HEK293 (cell line): ENCODE measurements around the gene BPNT1.
A peak's percentile ranks its signal among the peaks of the same experiment; 100 is the strongest.

Source experiments
- CTCF ChIA-PET: fragments of 350-600 bp; formaldehyde crosslinking; extraction: SDS; loops from one replicate; lab custom pipeline; 2021; ENCODE audit warnings: antibody characterized with exemption; lab: Yijun Ruan, JAX
- POLR2A ChIA-PET: fragments of 300-600 bp; formaldehyde crosslinking; extraction: SDS; loops from one replicate; lab custom pipeline; 2020; ENCODE audit warnings: antibody characterized with exemption, inconsistent platforms; lab: Yijun Ruan, JAX
- H3K27ac ChIP-seq: fragments of 200-500 bp; sonication (Bioruptor generic); 2 replicates; pipeline ENCODE4 v1.5.1; 2014; ENCODE audit warnings: low read depth, low read length, control low read depth, inconsistent platforms; ENCODE audit errors: extremely low read depth
- H3K36me3 ChIP-seq, 2 experiments: fragments of 200-500 bp in 1 of 2; sonication (Bioruptor generic) in 1 of 2; 1 replicate in 1 of 2; 2 replicates in 1 of 2; pipeline ENCODE4 v1.5.1; 2014 to 2017; ENCODE audit warnings: inconsistent platforms in 2 of 2, low read length in 2 of 2; ENCODE audit not compliant: control insufficient read depth in 2 of 2, insufficient read depth in 1 of 2
- H3K4me1 ChIP-seq: fragments of 200-500 bp; sonication (Bioruptor generic); 2 replicates; pipeline ENCODE4 v1.5.1; 2014; ENCODE audit warnings: mild to moderate bottlenecking, low read length, inconsistent platforms; ENCODE audit not compliant: control insufficient read depth, insufficient read depth
- H3K4me3 ChIP-seq: 2 replicates; pipeline ENCODE4 v1.5.1; 2011; ENCODE audit warnings: low read depth, mild to moderate bottlenecking, control low read depth, low read length, moderate library complexity
- H3K9me3 ChIP-seq: fragments of 200-500 bp; sonication (Bioruptor generic); 2 replicates; pipeline ENCODE4 v1.5.1; 2014; ENCODE audit warnings: low read depth, low read length, inconsistent platforms; ENCODE audit not compliant: control insufficient read depth, insufficient read depth
- FEZF1 ChIP-seq: fragments of 450-650 bp; formaldehyde crosslinking; IDR thresholded peaks from 2 replicates; pipeline ENCODE4 v1.5.1; 2016; ENCODE audit warnings: missing biosample characterization, missing genetic modification characterization
- GLI2 ChIP-seq: fragments of 450-650 bp; formaldehyde crosslinking; IDR thresholded peaks from 2 replicates; pipeline ENCODE4; 2017; ENCODE audit warnings: missing biosample characterization, missing genetic modification characterization, low read depth, borderline replicate concordance
- KLF10 ChIP-seq: fragments of 450-650 bp; IDR thresholded peaks from 2 replicates; pipeline ENCODE4 v1.5.1; 2018; ENCODE audit warnings: missing biosample characterization, mild to moderate bottlenecking, missing genetic modification characterization
- KLF9 ChIP-seq: fragments of 450-650 bp; formaldehyde crosslinking; IDR thresholded peaks from 2 replicates; pipeline ENCODE4 v1.5.1; 2016; ENCODE audit warnings: missing biosample characterization, missing genetic modification characterization, low read depth
- REPIN1 ChIP-seq: fragments of 450-650 bp; formaldehyde crosslinking; IDR thresholded peaks from 2 replicates; pipeline ENCODE4 v1.5.1; 2017; ENCODE audit warnings: missing biosample characterization, missing genetic modification characterization, low read depth
- TCF7L2 ChIP-seq: IDR thresholded peaks from 2 replicates; pipeline ENCODE4 v1.6.1; 2011; ENCODE audit warnings: low read depth, mild to moderate bottlenecking, inconsistent platforms, low read length, moderate library complexity, borderline replicate concordance
- WT1 ChIP-seq: fragments of 450-650 bp; formaldehyde crosslinking; IDR thresholded peaks from 2 replicates; pipeline ENCODE4 v1.5.1; 2016; ENCODE audit warnings: missing biosample characterization, missing genetic modification characterization
- ZBTB17 ChIP-seq: fragments of 450-650 bp; formaldehyde crosslinking; IDR thresholded peaks from 2 replicates; pipeline ENCODE4 v1.5.1; 2016; ENCODE audit warnings: missing biosample characterization, missing genetic modification characterization
- ZBTB21 ChIP-seq: fragments of 450-650 bp; formaldehyde crosslinking; IDR thresholded peaks from 2 replicates; pipeline ENCODE4 v1.5.1; 2017; ENCODE audit warnings: missing biosample characterization, missing genetic modification characterization
- ZEB2 ChIP-seq: fragments of 450-650 bp; formaldehyde crosslinking; IDR thresholded peaks from 2 replicates; pipeline ENCODE4 v1.5.1; 2016; ENCODE audit warnings: missing biosample characterization, missing genetic modification characterization
- ZFP41 ChIP-seq: fragments of 450-650 bp; formaldehyde crosslinking; IDR thresholded peaks from 2 replicates; pipeline ENCODE4 v1.5.1; 2016; ENCODE audit warnings: missing biosample characterization, missing genetic modification characterization, borderline replicate concordance
- ZNF114 ChIP-seq: fragments of 450-650 bp; formaldehyde crosslinking; IDR thresholded peaks from 2 replicates; pipeline ENCODE4 v1.5.0; 2017; ENCODE audit warnings: missing biosample characterization, missing genetic modification characterization
- ZNF146 ChIP-seq: fragments of 450-650 bp; formaldehyde crosslinking; IDR thresholded peaks from 2 replicates; pipeline ENCODE4 v1.5.1; 2016; ENCODE audit warnings: missing biosample characterization, missing genetic modification characterization
- ZNF157 ChIP-seq: fragments of 450-650 bp; formaldehyde crosslinking; IDR thresholded peaks from 2 replicates; pipeline ENCODE4 v1.5.1; 2016; ENCODE audit warnings: missing biosample characterization, missing genetic modification characterization
- ZNF2 ChIP-seq: fragments of 450-650 bp; formaldehyde crosslinking; IDR thresholded peaks from 2 replicates; pipeline ENCODE4 v1.5.1; 2016; ENCODE audit warnings: missing biosample characterization, missing genetic modification characterization
- ZNF223 ChIP-seq: fragments of 450-650 bp; formaldehyde crosslinking; IDR thresholded peaks from 2 replicates; pipeline ENCODE4 v1.5.1; 2016; ENCODE audit warnings: missing biosample characterization, missing genetic modification characterization
- ZNF324 ChIP-seq: fragments of 450-650 bp; formaldehyde crosslinking; IDR thresholded peaks from 2 replicates; pipeline ENCODE4 v1.5.1; 2016; ENCODE audit warnings: missing biosample characterization, missing genetic modification characterization
- ZNF335 ChIP-seq: fragments of 450-650 bp; formaldehyde crosslinking; conservative IDR thresholded peaks from 2 replicates; pipeline ENCODE4 v1.5.1; 2016; ENCODE audit warnings: missing biosample characterization, missing genetic modification characterization
- ZNF48 ChIP-seq: fragments of 450-650 bp; formaldehyde crosslinking; IDR thresholded peaks from 2 replicates; pipeline ENCODE4 v1.5.1; 2016; ENCODE audit warnings: missing biosample characterization, missing genetic modification characterization
- ZNF501 ChIP-seq: fragments of 450-650 bp; formaldehyde crosslinking; IDR thresholded peaks from 2 replicates; pipeline ENCODE4 v1.5.1; 2016; ENCODE audit warnings: missing biosample characterization, missing genetic modification characterization
- ZNF514 ChIP-seq: fragments of 450-650 bp; formaldehyde crosslinking; IDR thresholded peaks from 2 replicates; pipeline ENCODE4 v1.5.1; 2016; ENCODE audit warnings: missing biosample characterization, missing genetic modification characterization
- ZNF544 ChIP-seq: fragments of 450-650 bp; formaldehyde crosslinking; IDR thresholded peaks from 2 replicates; pipeline ENCODE4 v1.5.0; 2017; ENCODE audit warnings: missing biosample characterization, missing genetic modification characterization
- ZNF549 ChIP-seq: fragments of 450-650 bp; IDR thresholded peaks from 2 replicates; pipeline ENCODE4 v1.5.1; 2018; ENCODE audit warnings: missing biosample characterization, missing genetic modification characterization, mild to moderate bottlenecking, inconsistent platforms, moderate library complexity
- ZNF660 ChIP-seq: fragments of 450-650 bp; IDR thresholded peaks from 2 replicates; pipeline ENCODE4 v1.5.1; 2018; ENCODE audit warnings: missing biosample characterization, mild to moderate bottlenecking, missing genetic modification characterization
- ZNF670 ChIP-seq: fragments of 450-650 bp; formaldehyde crosslinking; IDR thresholded peaks from 2 replicates; pipeline ENCODE4 v1.5.1; 2016; ENCODE audit warnings: missing biosample characterization, missing genetic modification characterization, low read depth
- ZNF776 ChIP-seq: fragments of 450-650 bp; formaldehyde crosslinking; IDR thresholded peaks from 2 replicates; pipeline ENCODE4 v1.5.0; 2017; ENCODE audit warnings: missing biosample characterization, missing genetic modification characterization, borderline replicate concordance
- TF ChIP-seq, protein P1 (sequence below): fragments of 450-650 bp; formaldehyde crosslinking; IDR thresholded peaks from 2 replicates; pipeline ENCODE4 v1.5.1; 2017; ENCODE audit warnings: missing biosample characterization, missing genetic modification characterization
- TF ChIP-seq, protein P2 (sequence below): fragments of 450-650 bp; IDR thresholded peaks from 2 replicates; pipeline ENCODE4 v1.5.1; 2018; ENCODE audit warnings: missing biosample characterization, missing genetic modification characterization
- TF ChIP-seq, protein P3 (sequence below): fragments of 450-650 bp; formaldehyde crosslinking; IDR thresholded peaks from 2 replicates; pipeline ENCODE4 v1.5.1; 2017; ENCODE audit warnings: missing biosample characterization, missing genetic modification characterization
- TF ChIP-seq, protein P4 (sequence below): fragments of 450-650 bp; formaldehyde crosslinking; IDR thresholded peaks from 2 replicates; pipeline ENCODE4 v1.5.1; 2016; ENCODE audit warnings: missing biosample characterization, missing genetic modification characterization, borderline replicate concordance
- TF ChIP-seq, protein P5 (sequence below): fragments of 450-650 bp; formaldehyde crosslinking; IDR thresholded peaks from 2 replicates; pipeline ENCODE4 v1.5.1; 2016; ENCODE audit warnings: missing biosample characterization, missing genetic modification characterization

BPNT1 gene

DNA sequence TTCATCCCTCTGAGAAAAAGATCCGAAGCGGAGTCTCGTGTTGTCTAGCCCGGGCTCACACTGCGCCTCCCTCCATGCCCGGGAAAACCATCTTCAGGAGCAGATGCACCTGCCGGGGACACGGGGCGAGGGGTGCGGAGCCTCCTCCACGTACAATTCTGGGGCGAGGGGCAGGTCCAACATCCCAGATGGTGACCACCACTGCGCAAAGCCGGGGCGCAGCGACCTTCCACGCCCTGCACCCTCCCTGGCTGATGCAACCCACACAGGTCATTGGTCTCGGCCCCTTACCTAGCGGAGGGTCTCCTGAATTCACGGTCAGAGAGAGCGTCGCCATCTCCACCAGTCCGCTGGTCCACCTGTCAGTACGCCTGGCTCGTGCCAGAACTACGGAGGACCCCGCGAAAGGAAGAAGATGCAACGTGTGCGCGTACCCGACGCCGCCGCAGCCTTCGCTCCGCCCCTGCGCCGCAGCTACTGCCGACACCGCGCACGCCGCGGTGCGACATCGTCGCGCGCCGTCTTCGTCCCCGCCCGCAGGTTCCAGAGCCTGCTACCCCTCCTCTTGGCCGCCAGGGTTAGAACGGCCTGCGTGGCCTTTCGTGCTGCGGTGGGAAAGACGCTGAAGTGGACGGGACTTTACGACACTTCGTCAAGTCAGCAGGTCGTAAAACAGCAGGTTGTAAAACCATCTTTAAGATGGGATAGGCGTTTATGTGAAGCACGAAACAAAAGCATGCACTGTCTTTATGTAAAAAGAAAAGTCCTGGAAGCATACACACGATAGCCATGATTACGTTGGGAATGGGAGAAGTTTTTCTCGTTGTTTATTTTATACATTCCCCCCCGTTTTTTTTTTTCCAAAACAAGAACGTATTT lies 43.3 kb downstream of the BPNT1 start, which contains the start of gene EPRS1 (continued):
- TF ChIP-seq, protein P1, sequence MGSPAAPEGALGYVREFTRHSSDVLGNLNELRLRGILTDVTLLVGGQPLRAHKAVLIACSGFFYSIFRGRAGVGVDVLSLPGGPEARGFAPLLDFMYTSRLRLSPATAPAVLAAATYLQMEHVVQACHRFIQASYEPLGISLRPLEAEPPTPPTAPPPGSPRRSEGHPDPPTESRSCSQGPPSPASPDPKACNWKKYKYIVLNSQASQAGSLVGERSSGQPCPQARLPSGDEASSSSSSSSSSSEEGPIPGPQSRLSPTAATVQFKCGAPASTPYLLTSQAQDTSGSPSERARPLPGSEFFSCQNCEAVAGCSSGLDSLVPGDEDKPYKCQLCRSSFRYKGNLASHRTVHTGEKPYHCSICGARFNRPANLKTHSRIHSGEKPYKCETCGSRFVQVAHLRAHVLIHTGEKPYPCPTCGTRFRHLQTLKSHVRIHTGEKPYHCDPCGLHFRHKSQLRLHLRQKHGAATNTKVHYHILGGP (tag by site-specific recombination) = no peak
- no peak for TF ChIP-seq ZNF114 (tag by site-specific recombination)
- no peak; the same call in 1 of the 2 replicates for TF ChIP-seq ZNF146 (tag by site-specific recombination)
- TF ChIP-seq ZNF544 (tag by site-specific recombination) = no peak
- no peak for TF ChIP-seq GLI2 (tag by site-specific recombination)
- TF ChIP-seq ZNF48 (tag by site-specific recombination) = no peak
- TF ChIP-seq, protein P2, sequence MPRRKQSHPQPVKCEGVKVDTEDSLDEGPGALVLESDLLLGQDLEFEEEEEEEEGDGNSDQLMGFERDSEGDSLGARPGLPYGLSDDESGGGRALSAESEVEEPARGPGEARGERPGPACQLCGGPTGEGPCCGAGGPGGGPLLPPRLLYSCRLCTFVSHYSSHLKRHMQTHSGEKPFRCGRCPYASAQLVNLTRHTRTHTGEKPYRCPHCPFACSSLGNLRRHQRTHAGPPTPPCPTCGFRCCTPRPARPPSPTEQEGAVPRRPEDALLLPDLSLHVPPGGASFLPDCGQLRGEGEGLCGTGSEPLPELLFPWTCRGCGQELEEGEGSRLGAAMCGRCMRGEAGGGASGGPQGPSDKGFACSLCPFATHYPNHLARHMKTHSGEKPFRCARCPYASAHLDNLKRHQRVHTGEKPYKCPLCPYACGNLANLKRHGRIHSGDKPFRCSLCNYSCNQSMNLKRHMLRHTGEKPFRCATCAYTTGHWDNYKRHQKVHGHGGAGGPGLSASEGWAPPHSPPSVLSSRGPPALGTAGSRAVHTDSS = no peak
- peak; percentile 77 for TF ChIP-seq FEZF1
- TF ChIP-seq REPIN1 (tag by site-specific recombination) = 0 out of 2 replicates have a peak, but pooled peaks have one; percentile 17
- peak; percentile 38 for TF ChIP-seq WT1 (tag by site-specific recombination)
- TF ChIP-seq ZFP41 (tag by site-specific recombination) = no peak
- peak; percentile 97 for TF ChIP-seq ZNF501 (tag by site-specific recombination)
- peak; percentile 94; the same call in 1 of the 2 replicates for TF ChIP-seq ZNF660
- TF ChIP-seq ZNF223 (tag by site-specific recombination) = no peak
- peak; percentile 95 for TF ChIP-seq ZEB2 (tag by site-specific recombination)
- no peak for TF ChIP-seq ZNF157 (tag by site-specific recombination)

DNA sequence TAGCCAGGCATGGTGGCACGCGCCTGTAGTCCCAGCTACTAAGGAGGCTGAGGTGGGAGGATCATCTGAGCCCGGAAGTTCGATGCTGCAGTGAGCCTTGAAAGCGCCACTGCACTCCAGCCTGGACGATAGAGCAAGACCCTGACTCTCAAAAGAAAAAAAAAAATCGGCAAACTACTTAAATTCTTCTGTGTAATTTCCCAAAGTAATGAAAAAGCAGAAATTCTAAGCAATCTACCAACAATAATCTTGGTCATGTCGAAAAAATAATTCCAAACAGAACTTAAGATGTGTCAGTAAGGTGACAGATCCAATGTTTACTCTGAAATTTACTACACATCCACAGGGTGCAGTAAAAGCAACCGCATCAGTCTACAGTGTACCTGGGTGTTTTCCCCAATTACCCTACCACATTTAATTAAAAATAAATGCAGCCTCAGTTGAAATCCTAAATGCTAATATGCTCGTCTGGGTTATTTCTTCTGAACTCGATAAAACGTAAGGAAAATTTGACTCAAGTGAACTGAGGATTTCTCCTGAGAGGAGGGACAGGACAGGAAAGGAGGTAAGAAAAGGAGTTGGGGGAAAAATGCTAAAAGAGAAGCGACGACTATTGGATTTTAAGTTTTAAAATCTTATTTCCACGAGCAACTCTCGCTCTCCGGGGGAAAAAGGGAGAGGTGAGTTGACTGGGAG lies 44.1 kb downstream of the BPNT1 start:
- Histone ChIP-seq H3K9me3 (no peaks in the 10 kb centered on the region), H3K4me3 (peak overlapping the region; percentile 89), H3K36me3 (peaks cover 0 to 5% of the 10 kb centered on the region in 2 experiments; a peak in 2 of 3 replicates), H3K27ac (peak overlapping the region; percentile 71; the same call in 1 of the 2 replicates), H3K4me1 (no peaks in the 10 kb centered on the region)
- CTCF ChIA-PET = no interaction called here
- POLR2A ChIA-PET = no interaction called here
- TF ChIP-seq ZNF776 (tag by site-specific recombination) (no peak), ZBTB21 (tag by site-specific recombination) (no peak), TCF7L2 (no peak), ZNF2 (tag by site-specific recombination) (peak; percentile 42; the same call in 1 of the 2 replicates), ZNF335 (peak; percentile 47), ZNF514 (tag by site-specific recombination) (no peak), ZBTB17 (peak; percentile 96), KLF10 (no peak), ZNF324 (no peak), KLF9 (tag by site-specific recombination) (no peak), ZNF549 (tag by site-specific recombination) (no peak), ZNF670 (no peak)
- TF ChIP-seq, protein P3, sequence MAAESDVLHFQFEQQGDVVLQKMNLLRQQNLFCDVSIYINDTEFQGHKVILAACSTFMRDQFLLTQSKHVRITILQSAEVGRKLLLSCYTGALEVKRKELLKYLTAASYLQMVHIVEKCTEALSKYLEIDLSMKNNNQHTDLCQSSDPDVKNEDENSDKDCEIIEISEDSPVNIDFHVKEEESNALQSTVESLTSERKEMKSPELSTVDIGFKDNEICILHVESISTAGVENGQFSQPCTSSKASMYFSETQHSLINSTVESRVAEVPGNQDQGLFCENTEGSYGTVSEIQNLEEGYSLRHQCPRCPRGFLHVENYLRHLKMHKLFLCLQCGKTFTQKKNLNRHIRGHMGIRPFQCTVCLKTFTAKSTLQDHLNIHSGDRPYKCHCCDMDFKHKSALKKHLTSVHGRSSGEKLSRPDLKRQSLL (tag by site-specific recombination) = peak; percentile 86; the same call in 1 of the 2 replicates
- TF ChIP-seq, protein P4, sequence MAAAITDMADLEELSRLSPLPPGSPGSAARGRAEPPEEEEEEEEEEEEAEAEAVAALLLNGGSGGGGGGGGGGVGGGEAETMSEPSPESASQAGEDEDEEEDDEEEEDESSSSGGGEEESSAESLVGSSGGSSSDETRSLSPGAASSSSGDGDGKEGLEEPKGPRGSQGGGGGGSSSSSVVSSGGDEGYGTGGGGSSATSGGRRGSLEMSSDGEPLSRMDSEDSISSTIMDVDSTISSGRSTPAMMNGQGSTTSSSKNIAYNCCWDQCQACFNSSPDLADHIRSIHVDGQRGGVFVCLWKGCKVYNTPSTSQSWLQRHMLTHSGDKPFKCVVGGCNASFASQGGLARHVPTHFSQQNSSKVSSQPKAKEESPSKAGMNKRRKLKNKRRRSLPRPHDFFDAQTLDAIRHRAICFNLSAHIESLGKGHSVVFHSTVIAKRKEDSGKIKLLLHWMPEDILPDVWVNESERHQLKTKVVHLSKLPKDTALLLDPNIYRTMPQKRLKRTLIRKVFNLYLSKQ (tag by site-specific recombination) = no peak
- TF ChIP-seq, protein P5, sequence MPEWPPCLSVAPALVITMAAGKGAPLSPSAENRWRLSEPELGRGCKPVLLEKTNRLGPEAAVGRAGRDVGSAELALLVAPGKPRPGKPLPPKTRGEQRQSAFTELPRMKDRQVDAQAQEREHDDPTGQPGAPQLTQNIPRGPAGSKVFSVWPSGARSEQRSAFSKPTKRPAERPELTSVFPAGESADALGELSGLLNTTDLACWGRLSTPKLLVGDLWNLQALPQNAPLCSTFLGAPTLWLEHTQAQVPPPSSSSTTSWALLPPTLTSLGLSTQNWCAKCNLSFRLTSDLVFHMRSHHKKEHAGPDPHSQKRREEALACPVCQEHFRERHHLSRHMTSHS (tag by site-specific recombination) = no peak
